PC-9 (cell line): Measurements from ENCODE around the gene DDX27. TPM values are rescaled to one million over a fixed set of nuclear protein-coding genes. Genes with fewer than 3 reads are reported as not detected.

ENCODE experiments used
- BruUV-seq: library from RNA; stranded (reverse); fragments of 400-500 nt; replicated peaks from 2 replicates; lab custom pipeline; 2021; lab: Mats Ljungman, UMichigan
- CTCF ChIA-PET: fragments of 300-600 bp; sonication (Branson Sonifier 250); formaldehyde crosslinking; loops from one replicate; lab custom pipeline; 2022; ENCODE audit warnings: antibody characterized with exemption; lab: Charles Lee
- POLR2A ChIA-PET: fragments of 300-600 bp; sonication (Branson Sonifier 250); formaldehyde crosslinking; loops from one replicate; lab custom pipeline; 2022; ENCODE audit warnings: antibody characterized with exemption; ENCODE audit not compliant: unreplicated experiment; lab: Charles Lee
- DNase-seq, 2 experiments: peaks; one replicate each; pipeline versions ENCODE4 v3.0.0 to v3.0.0-alpha.2; 2015 to 2022; ENCODE audit warnings: mixed read lengths in 1 of 2
- H2AFZ ChIP-seq: fragments of 200-600 bp; sonication (generic); 2 replicates; pipeline ENCODE4 v1.8.1; 2017; ENCODE audit warnings: antibody characterized with exemption
- H3F3A ChIP-seq: fragments of 200-600 bp; sonication (generic); 2 replicates; pipeline ENCODE4 v1.8.1; 2017; ENCODE audit warnings: antibody characterized with exemption, mild to moderate bottlenecking, low read depth; ENCODE audit not compliant: insufficient read depth
- H3K27ac ChIP-seq: fragments of 200-600 bp; sonication (generic); 2 replicates; pipeline ENCODE4 v1.6.1; 2016; ENCODE audit warnings: mixed run types
- H3K27me3 ChIP-seq: fragments of 200-600 bp; sonication (generic); 2 replicates; pipeline ENCODE4 v1.6.1; 2016; ENCODE audit warnings: low read depth, mixed run types; ENCODE audit not compliant: insufficient read depth
- H3K36me3 ChIP-seq: fragments of 200-600 bp; sonication (generic); 2 replicates; pipeline ENCODE4 v1.6.1; 2016; ENCODE audit warnings: low read depth, mixed run types
- H3K4me1 ChIP-seq: fragments of 200-600 bp; sonication (generic); replicated peaks from 2 replicates; pipeline ENCODE4 v1.6.1; 2016; ENCODE audit warnings: mixed run types; ENCODE audit not compliant: insufficient read depth
- H3K4me2 ChIP-seq: fragments of 200-600 bp; sonication (generic); 2 replicates; pipeline ENCODE4 v1.6.1; 2017; ENCODE audit warnings: mixed run types
- H3K4me3 ChIP-seq: fragments of 200-600 bp; sonication (generic); 2 replicates; pipeline ENCODE4 v1.6.1; 2016; ENCODE audit warnings: mixed run types
- H3K79me2 ChIP-seq: fragments of 200-600 bp; sonication (generic); 2 replicates; pipeline ENCODE4 v1.6.1; 2017; ENCODE audit warnings: low read depth, mixed run types
- H3K9me2 ChIP-seq: fragments of 200-600 bp; sonication (generic); 2 replicates; pipeline ENCODE4 v1.8.1; 2017; ENCODE audit warnings: mild to moderate bottlenecking; ENCODE audit not compliant: insufficient read depth
- H3K9me3 ChIP-seq: fragments of 200-600 bp; sonication (generic); 2 replicates; pipeline ENCODE4 v1.8.1; 2016; ENCODE audit warnings: low read depth; ENCODE audit not compliant: insufficient read depth
- H4K20me1 ChIP-seq: fragments of 200-600 bp; sonication (generic); 2 replicates; pipeline ENCODE4 v1.8.1; 2017; ENCODE audit not compliant: insufficient read depth
- CTCF ChIP-seq: fragments of 200-600 bp; sonication (generic); conservative IDR thresholded peaks from 2 replicates; pipeline ENCODE4 v1.6.1; 2017; ENCODE audit warnings: mixed run types, antibody characterized with exemption, mild to moderate bottlenecking, moderate library complexity
- EZH2 ChIP-seq: fragments of 200-600 bp; sonication (generic); IDR thresholded peaks from 2 replicates; pipeline ENCODE4 v1.8.0; 2017; ENCODE audit warnings: antibody characterized with exemption, low read depth
- intact Hi-C: fragments of 100-400 bp; cut with micrococcal nuclease; formaldehyde crosslinking; loops from one replicate; pipeline ENCODE4 v1.10.0; 2022; ENCODE audit not compliant: unreplicated experiment
- total RNA-seq: library from RNA; stranded (reverse); gene quantifications from 2 replicates; pipeline ENCODE4 v1.2.3, GENCODE V29; 2021

The DDX27 gene
- total RNA-seq, 1 experiment from 2014 or later = 64.4 TPM

DNA sequence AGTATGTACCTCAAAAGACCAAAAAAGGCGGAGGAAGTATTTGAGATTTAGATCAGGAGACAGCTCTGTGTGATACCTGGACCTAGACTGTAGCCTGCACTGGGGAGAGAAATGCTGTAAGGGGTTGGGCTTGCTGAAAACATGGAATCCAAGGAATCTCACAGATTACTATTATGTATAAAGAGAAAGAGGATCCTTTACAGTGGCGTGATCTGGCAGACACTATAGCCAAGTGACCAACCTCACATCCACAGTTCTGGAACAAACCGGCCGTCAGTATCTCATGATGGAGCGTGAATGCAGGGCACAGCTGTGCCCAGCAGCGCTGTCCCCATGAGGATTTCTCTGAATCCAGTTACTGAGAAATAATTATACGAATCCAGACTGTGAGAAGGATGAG is 12.3 kb downstream of the DDX27 start:
- Histone ChIP-seq H3K9me3 (no peaks in the 10 kb centered on the region), H2AFZ (no peak overlapping the region), H3K9me2 (no peaks in the 10 kb centered on the region), H3K79me2 (no peaks in the 10 kb centered on the region), H3K27me3 (no peaks in the 10 kb centered on the region), H3K36me3 (peaks cover 35% of the 10 kb centered on the region), H3K4me3 (no peak overlapping the region), H3K4me2 (no peak overlapping the region), H3K4me1 (no peaks in the 10 kb centered on the region), H3K27ac (no peak overlapping the region), H3F3A (no peaks in the 10 kb centered on the region), H4K20me1 (no peaks in the 10 kb centered on the region; the same call in 1 of the 2 replicates)
- POLR2A ChIA-PET = no interaction called here
- intact Hi-C loops = no loop called here
- CTCF ChIA-PET = no interaction called here
- no peak for DNase-seq
- BruUV-seq = TSS peak; percentile 4
- TF ChIP-seq EZH2 = no peak
- no peak for TF ChIP-seq CTCF

DNA sequence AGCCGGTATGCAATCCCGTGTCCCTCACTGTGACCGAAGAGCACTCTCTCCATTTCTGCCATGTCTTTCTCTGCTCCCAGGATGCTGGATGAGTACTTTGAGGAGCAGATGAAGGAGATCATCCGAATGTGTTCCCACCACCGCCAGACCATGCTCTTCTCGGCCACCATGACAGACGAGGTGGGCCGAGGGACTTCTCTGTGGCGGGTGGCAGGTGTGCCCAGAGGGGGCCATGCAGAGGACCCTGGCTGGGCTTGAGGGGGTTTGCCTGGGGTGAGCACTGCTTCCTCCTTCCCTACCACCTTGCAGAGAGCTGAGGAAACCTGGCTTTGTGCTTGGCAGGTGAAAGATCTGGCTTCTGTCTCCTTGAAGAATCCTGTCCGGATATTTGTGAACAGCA is 14.0 kb downstream of the DDX27 start:
- intact Hi-C loops = no loop called here
- Histone ChIP-seq H3K4me1 (no peaks in the 10 kb centered on the region), H3K36me3 (peaks cover 33% of the 10 kb centered on the region), H3K79me2 (no peaks in the 10 kb centered on the region), H3K27ac (no peak overlapping the region), H3F3A (no peaks in the 10 kb centered on the region), H2AFZ (no peak overlapping the region), H3K4me2 (no peak overlapping the region), H3K9me3 (no peaks in the 10 kb centered on the region), H4K20me1 (no peaks in the 10 kb centered on the region; the same call in 1 of the 2 replicates), H3K27me3 (no peaks in the 10 kb centered on the region), H3K9me2 (no peaks in the 10 kb centered on the region), H3K4me3 (no peak overlapping the region)
- CTCF ChIA-PET = interaction anchor here (0.6 kb wide), 1 partner anchor 151 kb away, joined by 3 read pairs; no protein-coding TSS in a partner anchor
- TF ChIP-seq EZH2 = no peak
- no peak for TF ChIP-seq CTCF
- no TSS peak for BruUV-seq
- POLR2A ChIA-PET = no interaction called here
- DNase-seq = no peak

GRCh38 chr20:49234831-49235230 is 15.6 kb downstream of the DDX27 start:
- Histone ChIP-seq H3K36me3 (peaks cover 39% of the 10 kb centered on the region), H3K79me2 (no peaks in the 10 kb centered on the region), H2AFZ (no peak overlapping the region), H3F3A (no peaks in the 10 kb centered on the region; the same call in 1 of the 2 replicates), H3K9me3 (no peaks in the 10 kb centered on the region), H3K9me2 (no peaks in the 10 kb centered on the region), H3K4me3 (no peak overlapping the region), H3K27me3 (no peaks in the 10 kb centered on the region), H3K4me2 (no peak overlapping the region), H3K4me1 (no peaks in the 10 kb centered on the region), H3K27ac (no peak overlapping the region), H4K20me1 (peaks cover 4% of the 10 kb centered on the region; the same call in 1 of the 2 replicates)
- ChIA-PET POLR2A (no interaction called here), CTCF (no interaction called here)
- no peak for DNase-seq
- intact Hi-C loops = no loop called here
- BruUV-seq = no TSS peak
- TF ChIP-seq EZH2 (no peak), CTCF (no peak)
